IPS-NIHi7 (cell line): ENCODE measurements around the gene IFI27.
A peak's percentile ranks its signal among the peaks of the same experiment; 100 is the strongest.
"Not testable (repeated sequence)": the region's sequence is repeated elsewhere in the genome, so short reads cannot be mapped to it uniquely, and the experiment has no call there.

ENCODE experiments used
- DNase-seq: peaks from one replicate; pipeline ENCODE4 v3.0.0; 2012; ENCODE audit warnings: mixed read lengths; ENCODE audit errors: extremely low spot score

Gene IFI27

GRCh38 chr14:94110552-94111181, at the start of gene IFI27:
IFI27 (plus strand) TSS chr14:94110736.
- DNase-seq: no peak

GRCh38 chr14:94062344-94062940, 48.1 kb upstream of the IFI27 start:
- DNase-seq: peak; percentile 53

DNA sequence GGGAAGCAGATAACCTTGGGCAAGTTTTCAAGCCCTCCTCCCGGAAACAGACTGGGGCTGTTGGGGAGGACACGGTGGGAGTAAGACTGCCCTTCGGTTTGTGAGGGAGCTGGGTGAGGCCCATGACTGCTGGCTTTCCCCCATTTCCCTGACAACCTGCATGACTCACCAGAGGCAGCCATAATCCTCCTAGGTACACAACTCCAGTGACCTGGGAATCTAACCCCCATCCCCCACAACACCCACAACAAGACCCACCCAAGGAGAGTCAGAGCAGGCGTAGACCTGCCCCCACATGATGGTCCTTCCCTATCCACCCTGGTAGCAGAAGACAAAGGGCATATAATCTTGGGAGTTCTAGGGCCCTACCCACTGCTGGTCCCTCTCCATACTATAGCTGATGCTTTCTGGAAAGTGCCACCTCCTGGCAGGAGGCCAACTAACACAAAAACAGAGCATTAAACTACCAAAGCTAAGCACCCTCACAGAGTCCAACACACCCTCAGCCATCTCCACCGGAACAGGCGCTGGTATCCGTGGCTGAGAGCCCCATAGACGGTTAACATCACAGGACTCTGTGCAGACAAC, 44.4 kb upstream of the IFI27 start:
- no peak for DNase-seq

GRCh38 chr14:94072076-94072475, 38.5 kb upstream of the IFI27 start:
- DNase-seq: not testable (repeated sequence)

DNA sequence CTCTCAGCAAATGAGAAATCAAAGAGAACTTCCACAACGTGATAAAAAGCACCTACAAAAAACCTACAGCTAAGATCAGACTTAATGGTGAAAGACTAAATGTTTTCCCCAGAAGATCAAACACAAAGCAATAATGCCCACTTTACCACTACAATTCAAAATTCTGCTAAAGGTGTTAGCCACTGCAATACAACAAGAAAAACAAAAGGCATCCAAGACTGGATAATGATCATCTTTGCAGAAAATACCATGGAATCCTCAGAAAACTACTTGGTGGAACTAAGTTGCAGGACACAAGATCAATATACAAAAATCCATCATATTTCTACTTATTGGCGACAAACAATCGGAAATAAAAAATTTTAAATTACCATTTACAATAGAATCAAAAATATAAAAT, 36.0 kb upstream of the IFI27 start:
- no peak for DNase-seq

DNA sequence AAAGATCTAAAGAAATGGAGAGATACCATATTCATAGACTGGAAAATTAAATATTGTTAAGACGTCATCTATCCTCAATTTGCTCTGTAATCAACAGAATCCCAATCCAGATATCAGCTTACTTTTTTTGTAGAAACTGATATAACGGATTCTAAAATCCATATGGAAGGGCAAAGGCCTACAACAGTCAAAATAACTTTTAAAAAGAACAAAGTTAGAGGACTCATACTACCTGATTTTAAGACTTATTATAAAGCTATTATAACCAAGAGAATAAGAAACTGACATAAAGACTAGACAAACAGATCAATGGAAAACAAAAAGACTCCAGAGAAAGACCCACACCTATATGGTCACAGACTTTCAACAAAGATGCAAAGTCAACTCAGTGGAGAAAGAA, 35.5 kb upstream of the IFI27 start:
- DNase-seq: no peak

DNA sequence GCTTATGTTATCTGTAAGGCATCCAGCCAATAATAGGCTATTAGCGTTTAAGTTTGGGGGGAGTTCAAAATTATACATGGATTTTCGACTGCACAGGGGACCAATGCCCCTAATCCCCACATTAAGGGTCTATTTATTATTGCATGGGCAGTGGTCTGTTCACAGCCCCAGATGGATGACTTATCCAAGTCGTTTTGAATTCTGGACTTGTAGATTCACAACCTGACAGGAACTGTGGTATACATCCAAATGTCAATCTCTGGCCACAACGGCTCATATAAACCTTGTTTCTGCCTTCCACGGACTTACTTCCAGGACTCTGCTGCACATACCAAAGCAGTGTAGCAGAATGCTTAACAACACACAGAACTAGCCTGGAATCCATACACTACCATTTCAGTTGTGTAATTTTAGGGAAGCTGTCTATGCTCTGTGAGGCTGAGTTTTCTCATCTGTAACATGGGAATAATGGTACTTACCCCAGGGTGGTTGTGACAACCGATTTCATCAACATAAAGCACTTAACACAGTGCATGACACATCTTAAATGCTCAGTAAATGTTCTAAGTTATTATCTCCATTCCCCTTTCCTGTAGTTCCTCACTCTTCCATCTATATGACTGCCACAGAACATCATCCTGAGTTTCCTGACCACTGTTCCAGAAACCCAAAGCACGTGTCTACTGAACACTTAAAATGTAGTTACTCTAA, 33.3 kb upstream of the IFI27 start:
- no peak for DNase-seq

DNA sequence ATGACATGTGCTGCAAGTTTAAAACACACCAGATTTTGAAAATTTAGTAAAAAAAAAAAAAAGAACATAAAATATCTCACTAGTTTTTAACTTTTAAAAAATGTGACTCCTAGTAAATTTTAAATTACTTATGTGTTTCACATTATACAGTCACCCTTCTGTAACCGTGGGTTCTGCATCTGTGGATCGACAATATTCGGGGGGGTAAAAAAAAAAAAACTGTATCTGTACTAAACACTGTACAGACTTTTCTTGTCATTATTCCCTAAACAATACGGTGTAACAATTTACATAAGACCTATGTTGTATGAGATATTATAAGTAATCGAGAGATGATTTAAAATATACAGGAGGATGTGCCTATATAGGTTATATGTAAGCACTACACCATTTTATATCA, 32.7 kb upstream of the IFI27 start:
- no peak for DNase-seq

DNA sequence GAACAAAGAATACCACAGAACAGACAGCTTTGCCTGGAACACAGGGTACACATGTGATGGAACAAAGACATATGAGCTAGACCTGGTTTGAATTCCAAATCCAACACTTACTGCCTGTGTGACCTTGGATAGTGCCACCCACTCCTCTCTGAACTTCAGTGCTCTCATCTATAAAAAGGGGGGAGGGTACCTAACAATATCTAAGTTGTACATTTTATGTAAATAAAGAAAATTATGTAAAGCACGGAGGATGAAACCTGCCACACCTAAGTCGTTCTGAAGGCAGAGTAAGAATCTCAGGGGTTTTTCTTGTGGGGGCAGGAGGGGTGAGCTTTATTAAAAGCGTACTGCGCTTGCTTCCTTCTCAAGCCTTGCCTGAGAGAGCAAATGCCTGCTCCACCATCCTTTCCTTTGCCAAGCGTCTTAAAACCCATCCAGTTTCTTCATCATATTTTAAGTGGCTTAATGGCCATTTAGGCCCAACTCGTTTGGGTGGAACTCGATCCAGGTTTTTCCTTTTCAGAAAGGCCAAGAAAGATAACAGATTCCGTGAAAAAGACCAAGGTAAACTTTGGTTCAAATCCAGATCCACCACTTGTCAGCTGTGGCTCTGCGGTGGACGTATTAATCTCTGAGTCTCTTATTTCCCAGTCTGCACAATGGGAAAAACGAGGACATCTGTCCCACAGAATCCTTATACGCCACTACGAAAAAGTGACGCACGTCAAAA, 30.5 kb upstream of the IFI27 start:
- no peak for DNase-seq

- DNase-seq: peak; percentile 100
These were observed 29.7 kb upstream of the IFI27 start, which contains the start of the genes DDX24 and IFI27L1 for GRCh38 chr14:94080621-94081385. DDX24 (minus strand) TSS chr14:94081202; CDS start chr14:94079742, 1,460 bp downstream. IFI27L1 (plus strand) TSS chr14:94081310; CDS start chr14:94096938, 15,628 bp downstream.

DNA sequence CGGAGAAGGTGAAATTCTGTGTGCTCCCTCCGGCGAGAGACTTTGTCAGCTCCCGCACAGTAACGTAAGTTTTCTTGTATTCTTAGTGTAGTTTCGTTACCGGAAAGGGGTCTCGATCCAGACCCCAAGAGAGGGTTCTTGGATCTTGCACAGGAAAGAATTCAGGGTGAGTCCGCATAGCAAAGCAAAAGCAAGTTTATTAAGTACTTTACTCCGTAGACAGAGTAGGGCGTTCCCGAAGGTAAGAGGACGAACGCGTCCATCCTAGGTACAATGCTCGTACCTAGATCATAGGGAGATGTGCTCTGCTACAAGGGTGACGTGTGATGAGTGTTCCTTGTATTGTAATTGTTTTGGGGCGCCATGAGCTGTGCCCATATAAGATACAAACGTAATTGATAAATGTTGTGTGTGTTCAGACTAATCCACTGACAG, 29.1 kb upstream of the IFI27 start:
- no peak for DNase-seq

GRCh38 chr14:94087891-94088290, 22.6 kb upstream of the IFI27 start:
- DNase-seq: no peak

DNA sequence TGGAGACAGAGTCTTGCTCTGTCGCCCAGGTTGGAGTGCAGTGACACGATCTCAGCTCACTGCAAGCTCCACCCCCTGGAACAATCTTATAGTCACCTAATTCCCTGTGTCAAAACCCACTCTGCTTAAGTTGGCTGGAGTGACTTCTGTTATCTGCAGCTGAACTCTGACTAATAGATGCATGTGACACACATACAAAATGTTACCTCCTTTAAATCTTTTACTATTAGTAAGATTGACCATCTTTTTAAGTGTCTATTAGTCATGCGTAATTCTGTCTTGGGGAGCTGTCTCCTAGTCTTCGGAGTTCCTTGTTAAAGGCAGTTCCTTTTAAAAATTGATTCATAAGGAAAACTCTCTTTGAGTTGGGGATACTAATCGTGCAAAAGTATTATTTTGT, 22.0 kb upstream of the IFI27 start:
- no peak for DNase-seq

DNA sequence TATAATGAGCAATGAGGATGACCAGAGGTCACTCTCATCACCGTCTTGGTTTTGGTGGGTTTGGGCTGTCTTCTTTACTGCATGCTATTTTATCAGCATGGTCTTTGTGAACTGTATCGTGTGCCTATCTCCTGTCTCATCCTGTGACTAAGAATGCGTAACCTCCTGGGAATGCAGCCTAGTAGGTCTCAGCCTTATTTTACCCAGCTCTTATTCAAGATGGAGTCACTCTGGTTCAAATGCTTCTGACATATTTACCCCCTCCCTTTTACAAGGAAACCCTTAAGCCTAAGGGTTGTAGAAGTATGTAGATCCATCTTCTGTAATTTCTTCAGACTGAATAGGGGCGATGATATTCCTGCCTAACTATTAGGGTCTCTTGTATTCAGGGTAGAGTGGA, 21.1 kb upstream of the IFI27 start:
- no peak for DNase-seq

GRCh38 chr14:94093418-94093817, 17.1 kb upstream of the IFI27 start:
- peak; percentile 4 for DNase-seq

GRCh38 chr14:94097091-94097490, 13.4 kb upstream of the IFI27 start:
- no peak for DNase-seq

DNA sequence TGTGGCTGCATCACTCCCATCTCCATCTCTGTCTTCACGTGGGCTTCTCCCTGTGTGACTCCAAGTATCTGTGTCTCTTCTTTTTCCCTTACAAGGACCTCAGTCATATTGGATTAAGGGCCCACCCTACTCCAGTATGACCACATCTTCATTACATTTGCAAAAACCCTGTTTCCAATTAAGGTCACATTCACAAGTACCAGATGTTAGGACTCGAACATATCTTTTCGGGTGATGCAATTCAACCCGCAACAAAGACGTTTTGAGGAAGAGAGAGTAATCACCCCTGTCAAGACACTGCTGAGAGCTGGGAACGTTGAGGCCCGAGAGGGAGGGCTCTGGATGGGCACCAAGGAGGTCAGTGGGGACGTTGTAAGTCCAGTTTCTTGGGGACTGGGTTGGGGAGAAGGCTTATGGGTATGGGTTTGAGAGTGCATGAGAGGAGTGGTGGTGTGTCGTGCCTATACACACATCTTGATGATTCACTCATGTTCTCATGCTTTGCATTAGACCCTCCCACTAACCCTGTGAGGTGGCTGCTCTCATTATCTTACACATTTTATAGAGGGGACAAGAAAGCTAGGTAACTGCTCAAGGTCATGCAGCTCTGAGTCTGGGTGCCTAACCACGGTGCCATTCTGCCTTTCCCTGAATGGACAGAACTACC, 12.1 kb upstream of the IFI27 start:
- DNase-seq: no peak

DNA sequence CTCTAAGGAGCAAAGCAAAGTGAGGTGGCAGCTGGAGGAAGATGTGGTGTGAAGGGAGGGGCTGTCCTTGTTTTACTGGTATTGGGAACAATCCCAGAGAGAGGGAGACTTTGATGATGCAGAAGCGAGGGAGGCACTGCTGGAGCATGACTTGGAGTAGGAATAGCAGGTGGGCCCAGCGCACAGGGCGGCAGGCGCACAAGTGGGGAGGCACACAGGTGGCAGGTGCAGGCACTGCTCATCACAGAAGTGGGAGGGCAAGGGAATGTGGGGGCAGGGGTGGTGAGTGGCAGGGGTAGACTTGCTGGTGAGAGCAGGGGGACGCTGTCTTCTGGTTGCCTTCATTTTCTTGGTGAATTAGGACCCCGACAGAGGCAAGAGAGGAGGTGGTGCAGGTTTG, 11.5 kb upstream of the IFI27 start:
- DNase-seq: no peak

- peak; percentile 45 for DNase-seq
These were observed 9.7 kb upstream of the IFI27 start for GRCh38 chr14:94100847-94101246.

GRCh38 chr14:94101748-94102147, 8.8 kb upstream of the IFI27 start:
- DNase-seq: no peak
